OCI-M1 (cell line): Measurements from ENCODE around the gene COL6A1.

Source experiments
- DNase-seq: peaks from one replicate; lab custom pipeline; 2025; lab: John Stamatoyannopoulos, UW

Gene COL6A1

GRCh38 chr21:45981151-45982091, at the start of gene COL6A1:
Gene COL6A1 (plus strand): TSS chr21:45981770. CDS start chr21:45981851, 81 bp downstream.
- peak; percentile 31 for DNase-seq

- DNase-seq, result no peak
These were observed 48.6 kb upstream of the COL6A1 start for GRCh38 chr21:45932922-45933502.

GRCh38 chr21:45934085-45934484, 47.5 kb upstream of the COL6A1 start:
- DNase-seq, result no peak

GRCh38 chr21:45934554-45934953, 47.0 kb upstream of the COL6A1 start:
- no peak for DNase-seq

GRCh38 chr21:45935628-45936027, 45.9 kb upstream of the COL6A1 start:
- DNase-seq, result no peak

GRCh38 chr21:45937721-45938452, 43.7 kb upstream of the COL6A1 start:
- no peak for DNase-seq

GRCh38 chr21:45938453-45938755, 43.2 kb upstream of the COL6A1 start:
- DNase-seq, result no peak

- DNase-seq, result no peak
These were observed 42.6 kb upstream of the COL6A1 start for GRCh38 chr21:45938811-45939520.

GRCh38 chr21:45939521-45940045, 42.0 kb upstream of the COL6A1 start:
- no peak for DNase-seq

- DNase-seq, result no peak
These were observed 41.5 kb upstream of the COL6A1 start for GRCh38 chr21:45940091-45940490.

GRCh38 chr21:45940621-45941337, 40.8 kb upstream of the COL6A1 start:
- no peak for DNase-seq

- no peak for DNase-seq
These were observed 40.2 kb upstream of the COL6A1 start for GRCh38 chr21:45941338-45941710.

- DNase-seq, result no peak
These were observed 39.6 kb upstream of the COL6A1 start for GRCh38 chr21:45941717-45942546.

GRCh38 chr21:45942755-45943629, 38.6 kb upstream of the COL6A1 start:
- DNase-seq, result no peak

- no peak for DNase-seq
These were observed 37.7 kb upstream of the COL6A1 start for GRCh38 chr21:45943630-45944540.

- no peak for DNase-seq
These were observed 37.0 kb upstream of the COL6A1 start for GRCh38 chr21:45944601-45945000.

- DNase-seq, result no peak
These were observed 36.3 kb upstream of the COL6A1 start for GRCh38 chr21:45945066-45945867.

- DNase-seq, result no peak
These were observed 35.7 kb upstream of the COL6A1 start for GRCh38 chr21:45945868-45946210.
